NT2/D1 (cell line): Measurements from ENCODE around the gene KLHL15.

Source experiments
- SUZ12 ChIP-seq: IDR thresholded peaks from 2 replicates; pipeline ENCODE4 v1.6.1; 2011; ENCODE audit not compliant: insufficient read length, insufficient read depth; ENCODE audit errors: extremely low read depth
- YY1 ChIP-seq: IDR thresholded peaks from 2 replicates; pipeline ENCODE4 v1.6.1; 2011; ENCODE audit not compliant: insufficient read length, insufficient read depth
- ZNF274 ChIP-seq: IDR thresholded peaks from 2 replicates; pipeline ENCODE4 v1.6.1; 2011; ENCODE audit warnings: mild to moderate bottlenecking, low read depth, low read length

- TF ChIP-seq YY1 (no peak), ZNF274 (no peak), SUZ12 (no peak)
Observed at GRCh38 chrX:24002167-24002566, 24.8 kb downstream of the KLHL15 start.
